Astrocyte (in vitro differentiated cells and primary cell): Measurements from ENCODE around the gene TMEM33. TPM values are rescaled to one million over a fixed set of nuclear protein-coding genes. Genes with fewer than 3 reads are reported as not detected.

ENCODE experiments used
- DNase-seq: peaks from one replicate; pipeline ENCODE4 v3.0.0-alpha.2; 2010; ENCODE audit warnings: low read depth
- FAIRE-seq: peaks from 2 replicates; lab custom pipeline; 2011; peaks lifted over from hg19 to GRCh38; lab: Jason Lieb, UNC
- H2AFZ ChIP-seq: 2 replicates; pipeline ENCODE4 v1.6.0; 2012; ENCODE audit warnings: low read depth, low read length, inconsistent platforms
- H3K27ac ChIP-seq: 2 replicates; pipeline ENCODE4 v1.5.1; 2011; ENCODE audit warnings: low read depth, low read length, inconsistent platforms
- H3K27me3 ChIP-seq: 2 replicates; pipeline ENCODE4 v1.6.0; 2011; ENCODE audit warnings: low read length, inconsistent platforms; ENCODE audit not compliant: insufficient read depth
- H3K36me3 ChIP-seq: 2 replicates; pipeline ENCODE4 v1.5.1; 2011; ENCODE audit warnings: low read length, inconsistent platforms; ENCODE audit not compliant: insufficient read depth
- H3K4me1 ChIP-seq: 2 replicates; pipeline ENCODE4 v1.5.1; 2011; ENCODE audit warnings: low read length, inconsistent platforms; ENCODE audit not compliant: insufficient read depth
- H3K4me2 ChIP-seq: 2 replicates; pipeline ENCODE4 v1.6.0; 2012; ENCODE audit warnings: low read length, inconsistent platforms
- H3K4me3 ChIP-seq: 2 replicates; pipeline ENCODE4 v1.5.1; 2011; ENCODE audit warnings: low read depth, mild to moderate bottlenecking, low read length, inconsistent platforms; ENCODE audit not compliant: insufficient read depth
- H3K79me2 ChIP-seq: 2 replicates; pipeline ENCODE4 v1.6.0; 2012; ENCODE audit warnings: mild to moderate bottlenecking, low read length, inconsistent platforms; ENCODE audit not compliant: insufficient read depth
- H3K9ac ChIP-seq: 2 replicates; pipeline ENCODE4 v1.6.0; 2012; ENCODE audit warnings: mild to moderate bottlenecking, low read length, inconsistent platforms
- H3K9me3 ChIP-seq: 2 replicates; pipeline ENCODE4 v1.5.1; 2012; ENCODE audit warnings: low read depth, mild to moderate bottlenecking, low read length, inconsistent platforms; ENCODE audit not compliant: insufficient read depth
- H4K20me1 ChIP-seq: 2 replicates; pipeline ENCODE4 v1.6.0; 2012; ENCODE audit warnings: low read length, inconsistent platforms; ENCODE audit not compliant: insufficient read depth
- H3K27ac Mint-ChIP-seq: one replicate; pipeline ENCODE4 v1.8.0; 2021; ENCODE audit warnings: mild to moderate bottlenecking, mixed read lengths; ENCODE audit not compliant: unreplicated experiment
- H3K27me3 Mint-ChIP-seq: one replicate; pipeline ENCODE4 v1.8.0; 2021; ENCODE audit warnings: low read depth, mixed read lengths; ENCODE audit not compliant: unreplicated experiment
- H3K36me3 Mint-ChIP-seq: one replicate; pipeline ENCODE4 v1.8.0; 2021; ENCODE audit warnings: low read depth, mixed read lengths; ENCODE audit not compliant: unreplicated experiment
- H3K4me1 Mint-ChIP-seq: one replicate; pipeline ENCODE4 v1.8.0; 2021; ENCODE audit warnings: low read depth, mixed read lengths; ENCODE audit not compliant: unreplicated experiment
- H3K4me3 Mint-ChIP-seq: one replicate; pipeline ENCODE4 v1.8.0; 2021; ENCODE audit warnings: mild to moderate bottlenecking, moderate library complexity, mixed read lengths; ENCODE audit not compliant: unreplicated experiment
- H3K9me3 Mint-ChIP-seq: one replicate; pipeline ENCODE4 v1.8.0; 2021; ENCODE audit warnings: mild to moderate bottlenecking, mixed read lengths; ENCODE audit not compliant: unreplicated experiment
- EZH2 ChIP-seq: IDR thresholded peaks from 2 replicates; pipeline ENCODE4 v1.6.1; 2012; ENCODE audit warnings: mild to moderate bottlenecking, low read length, inconsistent platforms; ENCODE audit not compliant: insufficient read depth
- total RNA-seq: library from RNA; stranded (reverse); gene quantifications from 2 replicates; pipeline ENCODE4 v1.2.1, GENCODE V29; 2021
- TF ChIP-seq, protein P1 (sequence below): IDR thresholded peaks from 2 replicates; pipeline ENCODE4 v1.5.1; 2011; ENCODE audit warnings: low read depth, mild to moderate bottlenecking, inconsistent platforms, low read length, moderate library complexity; ENCODE audit not compliant: insufficient read depth

The TMEM33 gene
- total RNA-seq, 1 donor from 2014 or later, result 84.0 TPM

DNA sequence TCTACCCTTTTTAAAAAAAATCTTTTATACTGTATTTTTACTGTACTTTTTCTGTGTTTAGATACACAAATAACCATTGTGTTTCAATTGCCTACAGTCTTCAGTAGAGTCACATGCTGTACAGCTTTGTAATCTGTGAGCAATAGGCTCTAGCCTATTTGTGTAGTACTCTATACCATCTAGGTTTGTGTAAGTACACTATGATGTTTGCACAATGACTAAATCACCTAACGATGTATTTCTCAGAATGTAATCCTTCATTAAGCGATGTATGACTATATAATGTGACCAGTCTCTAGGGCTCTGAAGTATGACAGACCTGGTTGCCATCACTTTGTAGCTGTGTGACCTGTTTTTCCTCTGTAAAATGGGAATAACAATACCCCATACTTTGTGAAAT is 32.2 kb downstream of the TMEM33 start:
- TF ChIP-seq EZH2, result no peak
- TF ChIP-seq, protein P1, sequence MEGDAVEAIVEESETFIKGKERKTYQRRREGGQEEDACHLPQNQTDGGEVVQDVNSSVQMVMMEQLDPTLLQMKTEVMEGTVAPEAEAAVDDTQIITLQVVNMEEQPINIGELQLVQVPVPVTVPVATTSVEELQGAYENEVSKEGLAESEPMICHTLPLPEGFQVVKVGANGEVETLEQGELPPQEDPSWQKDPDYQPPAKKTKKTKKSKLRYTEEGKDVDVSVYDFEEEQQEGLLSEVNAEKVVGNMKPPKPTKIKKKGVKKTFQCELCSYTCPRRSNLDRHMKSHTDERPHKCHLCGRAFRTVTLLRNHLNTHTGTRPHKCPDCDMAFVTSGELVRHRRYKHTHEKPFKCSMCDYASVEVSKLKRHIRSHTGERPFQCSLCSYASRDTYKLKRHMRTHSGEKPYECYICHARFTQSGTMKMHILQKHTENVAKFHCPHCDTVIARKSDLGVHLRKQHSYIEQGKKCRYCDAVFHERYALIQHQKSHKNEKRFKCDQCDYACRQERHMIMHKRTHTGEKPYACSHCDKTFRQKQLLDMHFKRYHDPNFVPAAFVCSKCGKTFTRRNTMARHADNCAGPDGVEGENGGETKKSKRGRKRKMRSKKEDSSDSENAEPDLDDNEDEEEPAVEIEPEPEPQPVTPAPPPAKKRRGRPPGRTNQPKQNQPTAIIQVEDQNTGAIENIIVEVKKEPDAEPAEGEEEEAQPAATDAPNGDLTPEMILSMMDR, result no peak
- H4K20me1 ChIP-seq, result no peaks in the 10 kb centered on the region
- no peak overlapping the region for H3K4me3 ChIP-seq
- H3K27me3 ChIP-seq, result no peaks in the 10 kb centered on the region
- Mint-ChIP-seq H3K27me3 (no peaks in the 10 kb centered on the region), H3K9me3 (peaks cover 11% of the 10 kb centered on the region), H3K4me1 (no peaks in the 10 kb centered on the region), H3K27ac (no peak overlapping the region), H3K36me3 (peaks cover 3% of the 10 kb centered on the region), H3K4me3 (no peak overlapping the region)
- no peak for FAIRE-seq
- H3K79me2 ChIP-seq, result no peaks in the 10 kb centered on the region
- H3K4me1 ChIP-seq, result no peaks in the 10 kb centered on the region
- no peak overlapping the region for H3K27ac ChIP-seq
- H2AFZ ChIP-seq, result no peak overlapping the region
- no peak overlapping the region for H3K4me2 ChIP-seq
- DNase-seq, result no peak
- H3K36me3 ChIP-seq, result no peaks in the 10 kb centered on the region
- no peak overlapping the region for H3K9ac ChIP-seq
- H3K9me3 ChIP-seq, result peaks cover 7% of the 10 kb centered on the region

DNA sequence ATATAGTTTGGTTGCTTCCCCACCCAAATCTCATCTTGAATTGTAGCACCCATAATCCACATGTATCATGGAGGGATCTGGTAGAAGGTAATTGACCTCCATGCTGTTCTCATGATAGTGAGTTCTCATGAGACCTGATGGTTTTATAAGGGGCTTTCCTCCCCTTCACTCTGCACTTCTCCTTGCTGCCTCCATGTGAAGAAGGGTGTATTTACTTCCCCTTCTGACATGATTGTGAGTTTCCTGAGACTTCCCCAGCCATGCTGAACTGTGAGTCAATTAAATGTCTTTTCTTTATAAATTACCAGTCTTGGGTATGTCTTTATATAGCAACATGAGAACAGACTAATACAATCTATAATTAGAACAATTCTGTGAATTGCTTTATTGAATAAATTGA is 34.4 kb downstream of the TMEM33 start:
- Mint-ChIP-seq H3K9me3 (peaks cover 11% of the 10 kb centered on the region), H3K4me1 (no peaks in the 10 kb centered on the region), H3K27me3 (no peaks in the 10 kb centered on the region), H3K27ac (no peak overlapping the region), H3K36me3 (peaks cover 3% of the 10 kb centered on the region), H3K4me3 (no peak overlapping the region)
- no peak for TF ChIP-seq EZH2
- TF ChIP-seq, protein P1, result no peak
- H3K27me3 ChIP-seq, result no peaks in the 10 kb centered on the region
- no peaks in the 10 kb centered on the region for H3K79me2 ChIP-seq
- H3K27ac ChIP-seq, result no peak overlapping the region
- no peak overlapping the region for H3K4me2 ChIP-seq
- no peaks in the 10 kb centered on the region for H3K4me1 ChIP-seq
- H2AFZ ChIP-seq, result no peak overlapping the region
- no peaks in the 10 kb centered on the region for H3K36me3 ChIP-seq
- H4K20me1 ChIP-seq, result no peaks in the 10 kb centered on the region
- H3K9ac ChIP-seq, result no peak overlapping the region
- peaks cover 7% of the 10 kb centered on the region for H3K9me3 ChIP-seq
- no peak overlapping the region for H3K4me3 ChIP-seq
- DNase-seq (no peak), FAIRE-seq (no peak)

DNA sequence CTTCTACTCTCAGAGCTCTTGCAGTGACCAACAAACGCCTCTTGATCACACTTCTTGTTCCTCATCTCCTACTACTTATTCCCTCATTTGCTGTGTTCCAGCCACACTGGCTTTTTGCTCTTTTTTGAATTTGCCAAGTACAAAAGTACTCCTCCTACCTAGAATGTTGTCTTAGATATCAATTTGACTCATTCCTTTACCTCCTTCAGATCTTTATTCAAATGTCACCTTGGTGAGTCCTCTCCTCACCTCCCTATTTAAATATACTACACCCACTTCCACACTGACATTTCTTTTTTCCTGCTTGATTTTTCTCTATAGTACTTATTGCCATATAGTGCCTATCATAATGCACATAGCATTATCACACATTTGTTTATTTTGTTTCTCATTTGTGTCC is 40.1 kb downstream of the TMEM33 start:
- TF ChIP-seq, protein P1, result no peak
- TF ChIP-seq EZH2, result no peak
- Histone ChIP-seq H3K9me3 (no peaks in the 10 kb centered on the region), H3K4me2 (no peak overlapping the region), H3K4me3 (no peak overlapping the region), H3K9ac (no peak overlapping the region), H3K27ac (no peak overlapping the region), H3K79me2 (no peaks in the 10 kb centered on the region), H3K4me1 (no peaks in the 10 kb centered on the region), H3K27me3 (no peaks in the 10 kb centered on the region), H4K20me1 (no peaks in the 10 kb centered on the region), H3K36me3 (no peaks in the 10 kb centered on the region), H2AFZ (no peak overlapping the region)
- FAIRE-seq (no peak), DNase-seq (no peak)
- Mint-ChIP-seq H3K4me3 (no peak overlapping the region), H3K4me1 (peaks cover 10% of the 10 kb centered on the region), H3K27me3 (no peaks in the 10 kb centered on the region), H3K27ac (no peak overlapping the region), H3K36me3 (no peaks in the 10 kb centered on the region), H3K9me3 (no peaks in the 10 kb centered on the region)
